Measurements from ENCODE around the gene OR4N5. TPM values are rescaled to one million over a fixed set of nuclear protein-coding genes. Genes with fewer than 3 reads are reported as not detected.

The OR4N5 gene
- not detected in 2 replicates for total RNA-seq

DNA sequence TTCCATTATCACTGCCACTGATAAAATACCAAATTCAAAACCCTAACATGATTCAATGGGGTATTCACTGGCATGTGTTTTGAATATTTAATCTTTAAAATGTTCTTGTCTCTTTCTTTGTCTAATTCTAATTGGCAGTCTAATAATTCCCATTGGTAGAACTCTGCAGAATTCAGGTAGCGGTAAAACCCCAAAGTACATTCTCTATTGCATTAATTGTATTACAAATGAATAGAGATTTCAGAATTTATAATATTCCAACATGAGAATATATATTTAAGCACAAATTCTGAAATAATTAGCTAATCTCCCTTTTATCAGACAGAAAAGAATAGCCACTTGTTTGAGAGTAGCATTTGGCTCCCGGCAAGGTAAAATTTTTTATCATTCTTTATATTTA lies at the start of gene OR4N5:
Gene OR4N5, plus strand, starts transcription at position 301 of the 400 bp plus-strand sequence. CDS start 4,916 bp downstream, outside the sequence.

DNA sequence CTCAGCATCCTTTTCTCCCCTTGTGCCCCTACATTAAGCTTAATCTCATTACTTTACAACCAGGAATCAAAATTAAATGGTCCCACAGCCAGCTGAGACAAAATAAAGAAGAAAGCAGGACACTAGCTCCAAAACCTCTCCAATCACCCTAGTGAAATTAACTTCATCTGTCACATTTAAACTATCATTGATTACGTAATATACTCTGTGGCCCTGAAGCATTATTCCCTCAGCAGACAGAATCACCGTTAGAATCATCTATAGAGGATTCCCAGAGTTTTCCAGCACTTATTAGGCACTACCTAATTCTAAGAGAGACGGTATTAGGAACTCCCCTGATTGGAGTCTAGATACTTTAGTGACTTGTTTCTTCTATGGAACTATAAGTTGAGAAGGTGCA lies 28.2 kb upstream of the OR4N5 start, which contains the start of gene OR4K17:
Gene OR4K17, plus strand, starts transcription at position 302 of the 400 bp plus-strand sequence. CDS start 6,761 bp downstream, outside the sequence.

GRCh38 chr14:20190596-20190995 lies 52.0 kb downstream of the OR4N5 start, which contains the start of gene OR11G2:
TSS of gene OR11G2 (plus strand) at chr14:20190896. CDS start at chr14:20197438, 6,542 bp downstream.

Other genes starting within 250 kb of the OR4N5 start
- not detected in 2 replicates for gene OR4K5, start 218.2 kb upstream of the OR4N5 start, total RNA-seq
- not detected in 2 replicates for gene OR4K1, start 207.9 kb upstream of the OR4N5 start, total RNA-seq
- gene OR4K15, start 163.2 kb upstream of the OR4N5 start, total RNA-seq = not detected in 2 replicates
- not detected in 2 replicates for gene OR4Q2, start 136.7 kb upstream of the OR4N5 start, total RNA-seq
- not detected in 2 replicates for gene OR4K14, start 119.5 kb upstream of the OR4N5 start, total RNA-seq
- gene OR4K13, start 102.8 kb upstream of the OR4N5 start, total RNA-seq = not detected in 2 replicates
- not detected in 2 replicates for gene OR4L1, start 78.8 kb upstream of the OR4N5 start, total RNA-seq
- not detected in 2 replicates for gene OR4K17, start 28.1 kb upstream of the OR4N5 start, total RNA-seq
- gene OR11G2, start 52.1 kb downstream of the OR4N5 start, total RNA-seq = not detected in 2 replicates
- gene OR11H6, start 84.9 kb downstream of the OR4N5 start, total RNA-seq = not detected in 2 replicates
- not detected in 2 replicates for gene OR11H7, start 90.2 kb downstream of the OR4N5 start, total RNA-seq
- gene OR11H4, start 100.5 kb downstream of the OR4N5 start, total RNA-seq = not detected in 2 replicates
- gene TTC5, start 167.1 kb downstream of the OR4N5 start, total RNA-seq = 10.8 and 13.8 TPM in 2 replicates
- gene CCNB1IP1, start 194.5 kb downstream of the OR4N5 start, total RNA-seq = 47.7 and 63.1 TPM in 2 replicates
- 13.5 and 17.9 TPM in 2 replicates for gene PARP2, start 204.8 kb downstream of the OR4N5 start, total RNA-seq